ENCODE results near the gene HMX1. TPM values are rescaled to one million over a fixed set of nuclear protein-coding genes. Genes with fewer than 3 reads are reported as not detected.

The HMX1 gene
- total RNA-seq, 4 donors from 2014 or later: 0.19 TPM; not detected in 3

DNA sequence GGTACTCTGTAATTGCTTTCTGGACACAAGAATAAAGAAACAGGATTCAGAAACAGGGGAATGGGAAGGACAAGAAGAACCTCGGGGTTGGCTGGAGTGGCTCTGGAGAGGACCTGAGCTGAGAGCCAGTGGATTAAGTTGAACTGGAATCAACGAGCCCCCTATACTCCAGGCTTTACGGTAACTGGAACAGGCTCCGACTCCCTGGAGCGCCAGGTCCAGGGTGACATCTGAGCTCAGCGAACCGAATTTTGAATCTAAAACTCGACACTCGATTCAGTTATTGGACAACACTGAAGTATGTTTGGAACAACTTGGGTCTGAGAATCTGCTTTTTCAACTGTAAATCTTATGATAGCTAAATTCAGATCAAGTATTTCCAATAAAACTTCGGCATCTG is 23.9 kb downstream of the HMX1 start:
- 5 to 11% methylated on average over 10 of the region's 10 CpGs for WGBS, 2 donors
- Histone ChIP-seq H3K27ac (no peak overlapping the region), H3K36me3 (no peaks in the 10 kb centered on the region), H3K4me3 (no peak overlapping the region), H3K4me1 (no peaks in the 10 kb centered on the region), H3K9me3 (peaks cover 0 to 7% (median 4%) of the 10 kb centered on the region in 3 donors), H3K27me3 (peaks cover 0 to 95% (median 0%) of the 10 kb centered on the region in 4 donors)
- intact Hi-C loops (cut with DNase I): no loop called here
- no peak for DNase-seq
- TF ChIP-seq, protein P1, sequence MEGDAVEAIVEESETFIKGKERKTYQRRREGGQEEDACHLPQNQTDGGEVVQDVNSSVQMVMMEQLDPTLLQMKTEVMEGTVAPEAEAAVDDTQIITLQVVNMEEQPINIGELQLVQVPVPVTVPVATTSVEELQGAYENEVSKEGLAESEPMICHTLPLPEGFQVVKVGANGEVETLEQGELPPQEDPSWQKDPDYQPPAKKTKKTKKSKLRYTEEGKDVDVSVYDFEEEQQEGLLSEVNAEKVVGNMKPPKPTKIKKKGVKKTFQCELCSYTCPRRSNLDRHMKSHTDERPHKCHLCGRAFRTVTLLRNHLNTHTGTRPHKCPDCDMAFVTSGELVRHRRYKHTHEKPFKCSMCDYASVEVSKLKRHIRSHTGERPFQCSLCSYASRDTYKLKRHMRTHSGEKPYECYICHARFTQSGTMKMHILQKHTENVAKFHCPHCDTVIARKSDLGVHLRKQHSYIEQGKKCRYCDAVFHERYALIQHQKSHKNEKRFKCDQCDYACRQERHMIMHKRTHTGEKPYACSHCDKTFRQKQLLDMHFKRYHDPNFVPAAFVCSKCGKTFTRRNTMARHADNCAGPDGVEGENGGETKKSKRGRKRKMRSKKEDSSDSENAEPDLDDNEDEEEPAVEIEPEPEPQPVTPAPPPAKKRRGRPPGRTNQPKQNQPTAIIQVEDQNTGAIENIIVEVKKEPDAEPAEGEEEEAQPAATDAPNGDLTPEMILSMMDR (IDR thresholded peaks at IDR 0.05): no peak
- no peak for TF ChIP-seq POLR2A (IDR thresholded peaks at IDR 0.05)

DNA sequence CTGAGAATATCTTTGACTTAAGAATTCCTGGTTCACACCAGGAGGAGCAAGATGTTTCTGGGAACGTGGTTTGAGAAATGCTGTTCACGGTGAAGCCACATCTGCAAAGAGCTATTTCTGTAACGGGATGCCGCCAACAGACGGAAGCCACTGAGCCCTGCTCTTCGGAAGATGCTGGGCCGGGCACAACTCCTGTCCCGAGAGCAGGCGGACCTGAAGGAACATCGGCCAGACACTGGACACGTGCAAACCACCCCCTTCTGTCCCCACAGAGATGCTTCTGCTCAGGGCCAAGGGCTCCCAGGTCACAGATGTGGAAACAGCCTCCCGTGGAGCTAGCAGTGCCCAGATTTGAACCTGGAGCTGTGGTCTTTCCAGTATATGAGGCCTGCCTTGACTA is 24.3 kb downstream of the HMX1 start:
- H3K4me3 ChIP-seq: no peak overlapping the region
- intact Hi-C loops (cut with DNase I): no loop called here
- H3K27me3 ChIP-seq: peaks cover 0 to 91% (median 0%) of the 10 kb centered on the region in 4 donors
- H3K36me3 ChIP-seq: no peaks in the 10 kb centered on the region
- no peak for DNase-seq
- no peaks in the 10 kb centered on the region for H3K4me1 ChIP-seq
- no peak overlapping the region for H3K27ac ChIP-seq
- TF ChIP-seq, protein P1 (IDR thresholded peaks at IDR 0.05): no peak
- TF ChIP-seq POLR2A (IDR thresholded peaks at IDR 0.05): no peak
- WGBS, 2 donors: 60 to 67% methylated on average over 9 to 10 of the region's 12 CpGs
- H3K9me3 ChIP-seq: peaks cover 0 to 7% (median 0%) of the 10 kb centered on the region in 3 donors

DNA sequence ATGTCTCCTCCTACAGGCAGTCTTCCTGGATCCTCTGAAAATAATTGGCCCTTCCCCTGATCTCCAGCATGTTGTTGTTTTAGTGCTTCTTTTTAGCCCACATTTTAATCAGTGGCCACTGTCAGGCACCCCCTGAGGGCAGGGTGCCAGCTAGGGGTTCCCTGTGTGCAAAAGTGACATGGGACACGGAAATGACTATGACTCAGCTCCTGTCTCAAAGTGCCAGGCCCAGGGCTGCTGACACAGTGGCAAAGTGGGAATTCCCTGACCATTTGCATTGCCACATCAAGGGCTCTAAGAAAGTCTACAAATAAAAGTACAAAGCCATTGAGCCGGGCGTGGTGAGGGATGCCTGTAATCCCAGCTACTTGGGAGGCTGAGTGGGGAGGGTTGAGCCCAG is 24.8 kb downstream of the HMX1 start:
- WGBS, 2 donors: 32 to 51% methylated on average over 3 of the region's 3 CpGs
- TF ChIP-seq, protein P1 (IDR thresholded peaks at IDR 0.05): no peak
- TF ChIP-seq POLR2A (IDR thresholded peaks at IDR 0.05): no peak
- Histone ChIP-seq H3K36me3 (no peaks in the 10 kb centered on the region), H3K4me3 (no peak overlapping the region), H3K9me3 (peaks cover 0 to 7% (median 0%) of the 10 kb centered on the region in 3 donors), H3K4me1 (no peaks in the 10 kb centered on the region), H3K27me3 (peaks cover 0 to 86% (median 0%) of the 10 kb centered on the region in 4 donors), H3K27ac (no peak overlapping the region)
- intact Hi-C loops (cut with DNase I): no loop called here
- no peak for DNase-seq

DNA sequence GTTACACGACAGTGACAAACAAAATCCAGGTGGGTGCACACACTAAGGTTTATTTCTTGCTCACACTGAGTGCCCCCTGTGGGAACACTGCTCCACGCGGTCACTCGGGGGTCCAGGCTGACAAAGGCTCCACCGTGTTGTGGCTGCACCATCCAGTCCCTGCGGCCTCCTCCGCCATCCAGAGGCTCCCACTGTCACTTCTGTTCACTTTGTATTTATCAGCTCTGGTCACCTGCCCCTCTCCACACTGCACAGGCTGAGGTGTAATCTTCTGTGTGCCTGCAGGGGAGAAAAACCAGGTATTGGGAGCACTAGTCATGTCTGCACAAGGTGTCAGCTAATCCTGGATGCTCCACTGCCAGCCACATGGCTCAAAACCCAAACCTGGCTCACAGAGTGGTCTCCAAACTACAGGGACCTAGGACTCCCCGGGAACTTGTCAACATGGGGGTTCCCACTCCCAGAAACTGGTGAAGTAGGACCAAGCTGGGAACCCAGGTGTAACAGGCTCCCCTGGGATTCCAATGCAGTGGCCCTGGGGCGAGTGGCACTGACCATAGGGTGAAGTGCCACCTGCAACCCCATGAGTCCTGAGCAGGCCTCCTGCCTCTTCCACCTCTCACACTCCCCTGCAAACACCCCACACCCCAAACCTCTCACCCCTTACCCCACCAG is 25.5 kb downstream of the HMX1 start:
- TF ChIP-seq POLR2A (IDR thresholded peaks at IDR 0.05): no peak
- TF ChIP-seq, protein P1 (IDR thresholded peaks at IDR 0.05): no peak
- peaks cover 0 to 83% (median 0%) of the 10 kb centered on the region in 4 donors for H3K27me3 ChIP-seq
- WGBS, 2 donors: 26 to 70% methylated on average over 2 to 9 of the region's 9 CpGs

DNA sequence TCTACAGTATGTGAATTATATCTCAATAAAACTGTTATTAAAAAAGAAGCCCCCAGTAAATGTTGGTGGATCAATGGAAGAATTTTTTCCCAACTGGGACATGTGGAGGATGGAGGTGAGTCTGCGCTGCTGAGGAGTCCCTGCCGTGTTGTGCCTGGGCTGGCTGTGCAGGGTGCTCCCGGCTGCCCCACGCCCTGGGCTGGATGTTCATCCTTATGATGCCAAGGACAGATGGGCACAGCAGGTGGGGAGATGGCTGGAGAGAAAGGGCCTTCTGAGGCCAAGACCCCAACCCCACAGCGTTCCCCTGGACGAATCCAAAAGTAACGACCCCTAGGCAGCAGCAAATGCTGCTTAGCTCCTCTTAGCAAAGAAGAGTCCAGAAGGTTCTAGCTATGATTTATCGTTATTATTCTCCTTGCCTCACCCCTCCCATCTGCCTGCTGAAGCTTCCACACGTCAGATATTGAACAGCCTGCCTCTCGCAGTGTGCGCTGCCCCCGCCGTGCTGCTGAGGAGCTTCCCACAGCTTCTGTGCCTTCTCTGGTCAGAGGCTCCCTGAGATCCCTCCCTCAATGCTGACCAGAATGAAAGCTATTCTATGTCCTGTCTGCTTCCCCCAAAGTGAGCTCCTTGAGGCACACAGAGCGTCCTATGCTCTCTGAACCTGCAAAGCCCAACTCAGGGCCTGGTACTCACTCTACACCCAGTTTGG is 26.5 kb downstream of the HMX1 start:
- Histone ChIP-seq H3K9me3 (peaks cover 0 to 7% (median 0%) of the 10 kb centered on the region in 3 donors), H3K4me1 (no peaks in the 10 kb centered on the region), H3K4me3 (no peak overlapping the region), H3K36me3 (no peaks in the 10 kb centered on the region), H3K27me3 (peaks cover 0 to 83% (median 0%) of the 10 kb centered on the region in 4 donors), H3K27ac (no peak overlapping the region)
- intact Hi-C loops (cut with DNase I): no loop called here
- DNase-seq: no peak
- TF ChIP-seq POLR2A (IDR thresholded peaks at IDR 0.05): no peak
- TF ChIP-seq, protein P1 (IDR thresholded peaks at IDR 0.05): no peak
- 72 to 77% methylated on average over 11 to 14 of the region's 14 CpGs for whole genome bisulfite sequencing, 2 donors

More for the DNA sequence above, 25.5 kb downstream of the HMX1 start:
- intact Hi-C loops (cut with DNase I): no loop called here
- DNase-seq: no peak
- Histone ChIP-seq H3K27ac (no peak overlapping the region), H3K36me3 (no peaks in the 10 kb centered on the region), H3K4me1 (no peaks in the 10 kb centered on the region), H3K9me3 (peaks cover 0 to 7% (median 0%) of the 10 kb centered on the region in 3 donors), H3K4me3 (no peak overlapping the region)
